ENCODE data around the gene MUSTN1.

The MUSTN1 gene

DNA sequence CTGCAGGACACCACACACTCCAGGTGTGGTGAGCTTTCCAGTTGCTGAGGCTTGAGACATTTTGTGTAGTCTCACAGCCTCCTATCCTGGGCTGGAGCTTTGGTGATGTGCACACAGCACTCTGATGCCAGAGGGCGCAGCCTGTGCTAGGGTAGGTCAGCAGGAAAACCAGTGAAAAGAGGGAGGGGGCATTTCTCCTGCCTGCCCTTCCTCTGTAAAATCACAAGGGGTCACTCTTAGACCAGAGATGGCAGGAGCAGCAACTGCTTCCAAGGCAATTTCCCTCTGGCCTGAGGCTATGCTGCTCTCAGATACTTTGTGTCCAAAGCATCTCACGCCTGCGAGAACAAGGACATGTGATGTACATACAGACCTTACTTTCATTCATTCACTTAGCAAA, 16.5 kb upstream of the MUSTN1 start:
- DNase-seq, result peak in 1 of 2 experiments; percentile 54

DNA sequence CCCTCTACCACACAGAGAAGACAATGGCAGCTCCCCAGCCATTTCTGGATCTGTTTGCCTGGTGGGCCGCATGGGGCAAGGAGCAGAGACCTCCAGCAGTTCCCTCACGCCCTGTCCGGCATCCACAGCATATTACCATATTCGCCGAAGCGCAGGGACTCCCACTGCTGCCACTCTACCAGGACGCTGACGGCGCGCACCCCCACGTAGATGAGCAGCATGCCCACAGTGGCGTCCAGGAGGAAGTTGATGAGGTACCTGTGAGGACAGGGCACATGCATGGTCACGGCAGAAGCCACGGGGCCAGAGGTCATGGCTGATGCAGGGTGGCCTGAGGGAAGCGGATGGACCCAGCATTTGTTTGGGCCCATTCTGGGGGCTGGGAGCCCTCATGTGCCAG, 14.8 kb upstream of the MUSTN1 start:
- no peak for DNase-seq

DNA sequence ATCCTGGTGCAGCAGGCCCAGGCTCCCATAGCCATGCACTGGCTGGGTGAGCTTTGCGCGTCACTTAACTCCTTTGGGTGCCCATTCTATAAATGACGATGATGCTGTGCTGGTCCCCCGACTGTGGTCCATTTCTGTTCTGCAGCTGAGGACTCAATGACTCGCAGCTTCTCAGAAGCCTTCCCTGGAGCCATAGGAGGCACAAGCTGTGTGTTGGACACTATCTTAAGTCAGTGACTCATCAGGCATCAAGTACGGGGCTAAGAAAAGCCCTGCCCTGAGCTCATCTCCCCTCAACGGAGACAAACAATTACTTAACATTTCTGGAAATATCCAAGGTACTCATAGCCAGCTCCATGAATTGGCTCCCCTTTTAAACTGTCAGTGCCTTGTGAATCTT, 13.8 kb upstream of the MUSTN1 start:
- DNase-seq, result no peak

DNA sequence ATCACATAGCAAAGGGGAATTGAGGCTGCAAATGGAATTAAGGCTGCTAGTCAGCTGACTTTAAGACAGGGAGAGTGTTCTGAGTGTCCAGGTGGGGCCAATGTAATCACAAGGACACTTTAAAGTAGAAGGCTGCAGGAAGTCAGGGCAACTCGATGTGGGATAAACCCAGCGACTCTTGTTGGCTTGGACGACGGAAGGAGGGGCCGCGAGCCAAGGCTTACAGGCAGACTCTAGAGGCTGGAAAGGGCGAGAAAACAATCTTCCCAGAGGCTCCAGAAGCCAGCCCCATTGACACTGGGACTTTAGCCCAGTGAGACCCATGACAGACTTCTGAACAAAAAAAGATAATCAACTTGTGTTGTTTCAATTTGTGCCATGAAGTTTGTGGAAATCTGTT, 12.9 kb upstream of the MUSTN1 start:
- no peak for DNase-seq

- no peak for DNase-seq
These were observed 12.4 kb upstream of the MUSTN1 start for GRCh38 chr3:52847241-52847640.

- DNase-seq, result peak in 1 of 2 experiments; percentile 39
These were observed 11.7 kb upstream of the MUSTN1 start for GRCh38 chr3:52846432-52846965.

- DNase-seq, result peak in 1 of 2 experiments; percentile 25
These were observed 11.0 kb upstream of the MUSTN1 start for GRCh38 chr3:52845691-52846431.

DNA sequence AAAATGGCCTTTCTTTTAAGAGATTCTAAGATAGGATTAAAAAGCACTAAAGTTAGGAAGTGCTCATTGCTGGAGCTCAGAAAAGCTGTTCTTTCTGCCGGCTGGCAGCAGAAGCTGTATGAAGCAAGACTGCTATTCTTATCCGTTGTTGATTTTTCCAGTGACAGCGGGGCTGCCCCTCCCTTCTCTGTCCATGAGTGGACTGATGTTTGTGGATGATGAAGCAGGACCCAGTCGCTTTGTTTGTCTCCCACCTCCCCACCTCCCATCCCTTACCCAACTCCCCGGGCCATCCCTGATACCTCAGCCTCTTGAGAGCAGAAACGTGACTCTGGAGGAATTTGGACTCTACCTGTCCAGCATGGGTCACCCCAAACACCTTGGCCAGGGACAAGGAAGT, 10.3 kb upstream of the MUSTN1 start:
- DNase-seq, result no peak

DNA sequence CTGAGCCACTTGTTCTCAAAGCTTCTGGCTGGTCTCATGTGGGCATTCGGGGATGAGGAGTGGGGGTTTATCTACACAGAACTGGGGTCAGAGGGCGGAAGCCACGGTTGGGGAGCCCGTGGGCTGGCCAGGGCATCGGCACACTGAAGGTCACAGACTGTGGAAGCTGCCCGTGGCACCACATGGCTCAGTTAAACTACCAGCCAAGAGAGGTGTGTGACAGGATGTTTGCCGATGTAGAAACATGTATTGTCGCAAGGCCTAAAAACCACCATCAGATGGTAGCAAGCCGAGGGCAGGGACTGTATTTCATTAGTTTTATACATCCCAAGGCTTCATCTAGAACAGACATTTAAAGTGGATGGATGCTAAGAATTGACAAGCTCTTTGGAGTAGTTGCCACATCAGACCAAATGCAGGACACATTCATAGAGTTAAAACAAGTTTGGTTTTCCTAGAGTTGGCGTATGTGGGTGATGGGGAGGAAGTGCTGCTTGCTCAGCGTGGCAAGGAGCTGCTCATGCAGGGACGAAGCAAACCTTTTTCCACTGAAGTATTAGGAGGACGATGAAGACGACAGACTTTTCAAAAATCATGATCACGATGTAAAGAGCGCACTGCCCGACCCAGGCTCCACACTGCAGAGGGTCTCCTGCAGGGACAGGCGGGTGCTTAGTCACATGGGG, 9.6 kb upstream of the MUSTN1 start:
- DNase-seq, result no peak

DNA sequence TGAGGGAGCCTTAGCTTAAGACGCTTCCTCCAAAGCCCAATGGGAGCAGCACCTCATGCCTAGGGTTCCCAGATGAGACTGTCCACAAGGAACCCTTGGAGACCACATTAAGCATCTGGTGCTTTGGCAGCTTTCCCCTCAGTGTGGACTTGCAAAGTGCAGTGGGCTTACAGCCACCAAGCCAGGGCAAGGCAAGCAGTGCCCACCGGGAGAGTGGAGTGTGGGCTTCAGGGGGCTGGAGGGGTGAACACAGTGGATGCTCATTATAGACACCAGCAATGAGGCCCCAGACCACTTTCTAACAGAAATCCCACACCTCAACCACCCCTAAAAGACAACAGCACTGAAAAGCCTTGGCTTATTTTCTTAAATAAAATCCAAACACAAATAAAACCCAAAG, 9.1 kb upstream of the MUSTN1 start:
- DNase-seq, result no peak

- DNase-seq, result no peak
These were observed 8.5 kb upstream of the MUSTN1 start for GRCh38 chr3:52843108-52843865.

DNA sequence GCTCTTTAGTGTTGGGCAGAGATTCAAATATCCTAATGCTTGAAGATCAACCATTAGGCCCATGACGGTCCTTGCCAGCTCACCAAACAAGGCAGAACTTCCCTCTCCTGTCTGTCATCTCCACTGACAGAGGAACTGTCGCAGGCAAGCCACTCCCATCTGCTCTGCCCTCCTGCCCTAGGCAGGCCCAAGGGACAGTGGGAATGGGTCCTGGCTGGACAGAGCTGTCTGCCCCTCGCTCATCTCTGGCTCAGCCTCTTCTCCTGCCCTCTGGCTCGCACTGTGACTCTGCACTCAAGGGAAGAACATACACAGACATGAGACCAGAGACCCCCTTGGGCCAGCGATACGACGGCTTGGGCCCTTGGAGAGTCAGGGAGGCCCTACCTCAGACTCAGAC, 7.6 kb upstream of the MUSTN1 start:
- no peak for DNase-seq

DNA sequence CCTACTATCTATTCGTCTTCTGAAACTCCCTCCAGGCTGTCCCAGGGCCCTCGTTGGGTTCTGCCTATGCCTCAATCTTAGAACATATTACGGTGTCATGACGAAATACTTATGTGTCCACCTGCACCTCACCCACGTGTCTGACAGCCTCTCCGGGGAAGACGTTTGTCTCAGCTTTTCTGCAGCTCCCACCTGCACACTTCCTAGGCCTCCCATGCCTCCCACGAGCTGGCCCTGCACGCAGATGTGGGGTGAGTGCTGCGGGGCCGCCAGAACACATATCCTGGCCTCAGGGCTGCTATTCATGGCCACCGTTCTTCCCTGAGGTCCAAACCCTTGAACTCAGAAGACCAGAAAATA, 7.1 kb upstream of the MUSTN1 start:
- DNase-seq, result no peak

DNA sequence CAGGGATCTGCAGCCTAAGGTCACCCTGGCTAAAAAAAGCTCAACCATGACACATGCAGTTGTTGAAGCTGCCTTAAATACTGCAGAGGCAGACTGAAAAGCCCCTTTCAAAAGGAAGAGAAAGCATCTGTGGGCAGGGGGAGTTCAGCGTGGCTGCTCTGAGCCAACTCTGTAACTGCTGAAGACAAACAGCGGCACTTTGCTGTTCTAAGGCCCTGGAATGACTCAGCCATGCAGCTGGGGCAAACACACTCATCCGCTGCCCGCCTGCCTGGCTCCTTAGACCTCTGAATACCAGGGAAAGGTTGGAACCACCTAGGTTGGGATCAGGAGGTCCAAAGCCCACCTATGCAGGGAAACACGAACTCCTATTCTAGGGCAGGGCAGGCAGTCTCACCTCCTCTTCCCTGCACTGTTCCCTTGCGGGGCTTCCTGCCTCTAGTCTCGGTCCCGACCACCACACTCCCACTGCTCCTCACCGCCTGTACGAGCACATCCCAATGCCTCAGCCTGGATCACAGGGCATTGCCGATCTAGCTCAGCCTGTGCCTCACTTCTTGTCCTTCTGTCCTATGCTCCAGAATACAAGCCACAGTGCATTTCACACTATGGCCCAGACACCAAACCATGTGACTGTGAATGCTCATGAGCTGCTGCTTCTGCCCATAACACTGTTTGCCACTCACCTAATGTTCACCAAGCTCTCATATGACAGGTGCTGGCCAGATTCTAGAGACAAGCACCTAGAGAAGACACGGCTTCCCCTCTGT, 6.6 kb upstream of the MUSTN1 start:
- DNase-seq, result no peak

GRCh38 chr3:52839892-52840545, 5.2 kb upstream of the MUSTN1 start:
- DNase-seq, result no peak

DNA sequence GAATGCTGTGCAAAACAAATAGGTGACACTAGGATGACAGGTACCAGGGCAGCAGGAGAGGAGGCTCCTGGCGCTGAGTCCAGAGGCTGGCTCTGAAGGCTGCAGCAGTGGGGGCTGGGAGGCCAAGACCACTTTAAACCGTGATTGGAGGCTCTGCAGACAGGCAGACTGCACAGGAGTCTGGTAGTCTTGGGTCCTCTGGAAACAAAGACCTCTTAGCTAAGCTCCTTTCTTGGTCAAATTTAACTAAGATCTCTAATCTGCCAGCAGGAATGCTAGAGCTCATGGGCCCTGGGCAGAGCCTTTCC, 4.4 kb upstream of the MUSTN1 start:
- DNase-seq, result no peak

DNA sequence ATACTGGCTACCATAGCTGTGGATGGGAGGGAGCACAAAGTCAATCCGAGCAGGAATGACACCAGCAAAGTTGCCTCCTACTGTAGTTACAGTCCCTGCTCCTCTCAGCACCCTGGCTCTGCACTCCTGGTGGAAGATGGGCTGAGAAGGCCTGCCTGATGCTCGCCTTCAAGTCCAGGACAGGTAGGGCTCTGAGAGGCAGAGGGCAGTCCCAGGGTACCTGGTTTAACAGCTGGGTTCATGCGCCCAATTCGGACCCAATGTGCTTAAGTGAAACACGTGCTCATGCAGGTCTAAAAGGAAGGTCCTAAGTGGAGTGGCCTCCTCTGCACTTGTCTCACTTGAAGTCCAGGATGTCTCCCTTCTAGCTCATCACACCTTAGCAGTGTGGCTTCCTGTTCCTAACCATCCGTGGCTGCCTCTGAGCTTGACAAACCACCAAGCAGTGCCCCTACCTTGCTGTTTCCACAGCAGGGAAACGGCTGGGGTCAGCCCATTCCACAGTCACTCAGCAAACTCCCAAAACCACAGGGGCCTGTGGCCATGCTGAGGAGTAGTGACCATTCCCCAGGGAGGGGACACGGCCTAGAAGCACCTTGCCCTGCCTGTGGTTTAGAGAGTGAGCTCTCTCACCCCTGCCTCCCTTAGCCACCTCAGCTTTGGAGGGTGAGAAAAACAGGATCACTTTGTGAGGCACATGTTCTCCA, 3.9 kb upstream of the MUSTN1 start:
- no peak for DNase-seq

GRCh38 chr3:52836986-52837385, 2.2 kb upstream of the MUSTN1 start:
- no peak for DNase-seq

- no peak for DNase-seq
These were observed 1.6 kb upstream of the MUSTN1 start for GRCh38 chr3:52836471-52836845.

DNA sequence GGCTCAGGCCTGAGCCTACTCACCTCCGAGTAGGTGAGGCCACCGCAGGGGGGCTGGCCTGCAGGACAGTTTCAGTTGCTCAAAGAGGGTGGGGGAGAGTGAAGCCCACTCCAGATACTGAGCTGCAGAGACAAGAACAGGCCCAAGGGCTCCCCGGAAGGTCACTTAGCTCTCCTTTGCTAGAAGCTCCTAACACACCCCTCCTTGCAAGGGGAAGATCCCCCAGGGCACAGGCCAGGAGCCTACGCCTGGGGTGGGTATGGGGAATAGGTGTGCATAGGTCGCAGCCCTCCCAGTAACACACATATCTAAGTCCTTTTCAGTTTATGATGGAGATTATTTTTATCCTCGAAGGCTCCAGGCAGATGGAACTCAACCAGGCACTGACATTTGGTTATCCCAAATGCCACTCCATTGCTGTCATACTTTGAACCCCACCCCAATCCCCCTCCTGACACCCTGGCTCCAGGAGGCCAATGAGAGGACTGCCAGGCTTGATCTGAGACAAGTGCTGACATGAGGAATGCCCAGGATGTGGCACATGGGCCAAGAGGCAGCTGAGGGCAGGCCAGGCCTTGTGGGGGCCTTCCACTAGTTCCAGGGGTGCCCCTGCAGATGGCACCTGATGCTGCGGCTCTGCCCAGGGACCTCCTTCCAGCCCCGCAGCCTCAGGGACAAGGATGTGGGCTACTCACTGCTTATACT, 1.1 kb upstream of the MUSTN1 start:
- DNase-seq, result no peak

GRCh38 chr3:52833202-52833601, 1.6 kb downstream of the MUSTN1 start:
- DNase-seq, result no peak

All from NCI-H446 (cell line).